BLaER1 treated with 17β-estradiol and CSF1 and Interleukin-3, amounts not matched to agents 10 nM and 100 nM (cell line): Measurements from ENCODE around the gene CYP17A1.
"Not testable (repeated sequence)": the region's sequence is repeated elsewhere in the genome, so short reads cannot be mapped to it uniquely, and the experiment has no call there.

Experiments used
- H3K27ac ChIP-seq, 11 experiments: shearing (Covaris generic); formaldehyde crosslinking; 2 replicates each; pipeline ENCODE4 v1.8.1; 2022
- H3K27me3 ChIP-seq, 11 experiments: shearing (Covaris generic); formaldehyde crosslinking; 2 replicates each; pipeline ENCODE4 v1.8.1; 2022
- H3K36me3 ChIP-seq, 11 experiments: shearing (Covaris generic); formaldehyde crosslinking; 2 replicates each; pipeline ENCODE4 v1.8.1; 2022
- H3K4me1 ChIP-seq, 10 experiments: shearing (Covaris generic); formaldehyde crosslinking; 2 replicates each; pipeline ENCODE4 v1.8.1; 2022
- H3K4me2 ChIP-seq, 11 experiments: shearing (Covaris generic); formaldehyde crosslinking; 2 replicates each; pipeline ENCODE4 v1.8.1; 2022
- H3K4me3 ChIP-seq, 10 experiments: shearing (Covaris generic); formaldehyde crosslinking; 2 replicates each; pipeline ENCODE4 v1.8.1; 2022
- H3K9ac ChIP-seq, 11 experiments: shearing (Covaris generic); formaldehyde crosslinking; 2 replicates each; pipeline ENCODE4 v1.8.1; 2022
- H3K9me3 ChIP-seq, 11 experiments: shearing (Covaris generic); formaldehyde crosslinking; replicated peaks in 1 of 11; 2 replicates each; pipeline ENCODE4 v1.8.1; 2022
- H4K20me1 ChIP-seq, 11 experiments: shearing (Covaris generic); formaldehyde crosslinking; 2 replicates each; pipeline ENCODE4 v1.8.1; 2022
- Cebpa-rat ChIP-seq, 11 experiments: shearing (Covaris generic); IDR thresholded peaks; 2 replicates each; pipeline ENCODE4 v1.8.1; 2022

Gene CYP17A1

DNA sequence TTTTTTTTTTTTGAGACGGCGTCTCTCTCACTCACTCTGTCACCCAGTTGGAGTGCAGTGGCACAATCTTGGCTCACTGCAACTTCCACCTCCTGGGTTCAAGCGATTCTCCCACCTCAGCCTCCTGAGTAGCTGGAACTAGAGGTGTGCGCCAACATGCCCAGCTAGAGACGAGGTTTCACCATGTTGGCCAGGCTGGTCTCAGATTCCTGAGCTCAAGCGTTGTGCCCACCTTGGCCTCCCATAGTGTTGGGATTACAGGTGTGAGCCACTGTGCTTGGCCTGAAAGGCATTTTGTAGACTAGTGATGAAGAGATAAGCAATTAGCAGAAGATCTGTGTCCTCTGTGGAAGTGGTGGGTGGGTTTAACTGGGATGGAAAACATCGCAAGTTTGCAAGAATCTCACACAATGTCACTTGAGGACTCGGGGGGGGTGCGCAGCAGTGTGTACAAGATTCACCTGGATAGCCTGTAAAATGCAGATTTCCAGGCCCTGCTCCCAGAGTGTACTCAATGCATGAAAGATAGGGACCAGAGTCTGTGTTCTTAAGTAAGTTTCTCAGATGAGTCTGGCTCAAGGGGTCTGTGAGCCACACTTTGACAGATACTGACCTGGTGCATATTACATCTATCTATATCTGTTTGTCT, 10.9 kb downstream of the CYP17A1 start:
- no peak overlapping the region for H3K4me3 ChIP-seq
- peaks cover 0 to 17% (median 11%) of the 10 kb centered on the region in 11 experiments; a peak in 18 of 22 replicates for H3K9me3 ChIP-seq
- no peak overlapping the region for H3K27ac ChIP-seq
- H3K9ac ChIP-seq: no peak overlapping the region
- H3K27me3 ChIP-seq: no peaks in the 10 kb centered on the region
- no peak for TF ChIP-seq Cebpa-rat (IDR thresholded peaks at IDR 0.05)
- H4K20me1 ChIP-seq: no peaks in the 10 kb centered on the region
- 0 out of 22 replicates have a peak, but pooled peaks cover 0 to 5% (median 0%) of the 10 kb centered on the region in 11 experiments for H3K36me3 ChIP-seq
- no peak overlapping the region; a peak in 1 of 22 replicates for H3K4me2 ChIP-seq
- peaks cover 0 to 29% (median 6%) of the 10 kb centered on the region in 10 experiments; a peak in 8 of 20 replicates for H3K4me1 ChIP-seq

- Histone ChIP-seq H3K9ac (no peak overlapping the region), H3K4me1 (peaks cover under 1 to 41% (median 6%) of the 10 kb centered on the region in 10 experiments; a peak in 13 of 20 replicates), H4K20me1 (no peaks in the 10 kb centered on the region), H3K36me3 (0 out of 22 replicates have a peak, but pooled peaks cover 0 to 5% (median 0%) of the 10 kb centered on the region in 11 experiments), H3K4me3 (no peak overlapping the region), H3K27me3 (no peaks in the 10 kb centered on the region), H3K27ac (no peak overlapping the region), H3K4me2 (no peak overlapping the region), H3K9me3 (peaks cover 0 to 17% (median 11%) of the 10 kb centered on the region in 11 experiments; a peak in 18 of 22 replicates)
- TF ChIP-seq Cebpa-rat (IDR thresholded peaks at IDR 0.05): no peak
These were observed 12.5 kb downstream of the CYP17A1 start for GRCh38 chr10:102824664-102825063.

GRCh38 chr10:102822222-102822621, 15.0 kb downstream of the CYP17A1 start:
- Histone ChIP-seq H3K36me3 (0 out of 22 replicates have a peak, but pooled peaks cover 0 to 5% (median 0%) of the 10 kb centered on the region in 11 experiments), H3K4me3 (no peak overlapping the region), H3K9ac (no peak overlapping the region), H3K27ac (no peak overlapping the region), H3K4me2 (0 out of 22 replicates have a peak overlapping the region, but pooled peaks of 1 of the 11 experiments have one; percentile 92), H3K4me1 (peaks cover 18 to 60% (median 25%) of the 10 kb centered on the region in 10 experiments; a peak in 19 of 20 replicates), H3K9me3 (peaks cover 0 to 17% (median 11%) of the 10 kb centered on the region in 11 experiments; a peak in 18 of 22 replicates), H3K27me3 (no peaks in the 10 kb centered on the region), H4K20me1 (no peaks in the 10 kb centered on the region)
- TF ChIP-seq Cebpa-rat (IDR thresholded peaks at IDR 0.05): no peak

DNA sequence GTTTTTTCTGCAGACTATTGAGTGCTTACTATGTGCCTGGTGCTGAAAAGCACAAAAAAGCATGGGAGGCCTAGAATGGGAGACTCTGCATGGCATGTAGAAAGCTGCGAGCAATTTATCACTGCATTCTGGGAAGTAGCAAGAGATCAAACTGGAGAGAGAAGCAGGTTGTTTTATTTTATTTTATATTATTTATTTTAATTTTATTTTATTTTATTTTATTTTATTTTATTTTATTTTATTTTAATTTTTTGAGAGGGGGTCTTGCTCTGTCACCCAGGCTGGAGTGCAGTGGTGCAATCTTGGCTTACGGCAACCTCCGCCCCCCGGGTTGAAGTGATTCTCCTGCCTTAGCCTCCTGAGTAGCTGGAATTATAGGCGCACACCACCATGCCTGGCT, 17.2 kb downstream of the CYP17A1 start:
- not testable (repeated sequence) for H4K20me1 ChIP-seq
- Histone ChIP-seq H3K27ac (peak overlapping the region in 3 of 11 experiments; percentile 90 to 98 (median 95); a peak in 3 of 22 replicates), H3K9me3 (peaks cover 0 to 10% (median 8%) of the 10 kb centered on the region in 11 experiments; a peak in 18 of 22 replicates)

DNA sequence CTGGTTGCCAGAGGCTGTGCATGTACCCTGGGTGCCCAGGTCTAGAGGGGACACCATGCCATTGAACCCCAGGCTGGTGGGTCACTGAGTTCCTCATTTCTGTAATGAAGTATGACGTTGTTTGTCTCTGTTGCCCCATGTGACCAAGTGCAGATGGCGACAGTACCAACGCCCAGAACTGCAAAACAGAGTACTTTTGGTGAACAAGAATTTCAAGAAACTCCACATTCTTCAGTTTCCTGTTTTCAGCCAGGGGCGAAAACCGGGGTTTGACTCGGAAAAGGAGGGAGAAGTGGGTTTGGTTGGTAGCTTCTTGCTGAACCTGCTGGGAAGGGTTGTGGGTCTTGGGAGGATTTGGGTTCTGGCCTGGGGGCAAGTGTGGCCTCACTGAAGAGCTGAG, 18.2 kb downstream of the CYP17A1 start:
- Histone ChIP-seq H3K9me3 (peaks cover 0 to under 1% (median 0%) of the 10 kb centered on the region in 11 experiments; a peak in 1 of 22 replicates), H3K9ac (peak overlapping the region in 3 of 11 experiments; percentile 40 to 91 (median 84); a peak in 5 of 22 replicates)

More for the DNA sequence above, 17.2 kb downstream of the CYP17A1 start:
- Histone ChIP-seq H3K4me2 (peak overlapping the region in 2 of 11 experiments; percentile 85 to 92; a peak in 4 of 22 replicates), H3K9ac (peak overlapping the region in 2 of 11 experiments; percentile 84 to 91; a peak in 2 of 22 replicates), H3K4me1 (peaks cover 34 to 81% (median 40%) of the 10 kb centered on the region in 10 experiments)
- not testable (repeated sequence) for H3K27me3 ChIP-seq, H3K4me3 ChIP-seq, H3K36me3 ChIP-seq

GRCh38 chr10:102817175-102817574, 20.0 kb downstream of the CYP17A1 start:
- peak overlapping the region in 7 of 11 experiments; percentile 84 to 95 (median 88); a peak in 9 of 22 replicates for H3K4me2 ChIP-seq
- no peaks in the 10 kb centered on the region for H3K27me3 ChIP-seq
- peak overlapping the region in 4 of 11 experiments; percentile 84 to 98 (median 92); a peak in 8 of 22 replicates for H3K27ac ChIP-seq
- H4K20me1 ChIP-seq: no peaks in the 10 kb centered on the region
- H3K4me1 ChIP-seq: peaks cover 63 to 98% (median 68%) of the 10 kb centered on the region in 10 experiments
- TF ChIP-seq Cebpa-rat (IDR thresholded peaks at IDR 0.05): no peak
- H3K4me3 ChIP-seq: no peak overlapping the region
- H3K9me3 ChIP-seq: no peaks in the 10 kb centered on the region
- peak overlapping the region in 3 of 11 experiments; percentile 78 to 91 (median 84); a peak in 6 of 22 replicates for H3K9ac ChIP-seq
- peaks cover 5 to 30% (median 13%) of the 10 kb centered on the region in 11 experiments; a peak in 15 of 22 replicates for H3K36me3 ChIP-seq

More for the DNA sequence above, 18.2 kb downstream of the CYP17A1 start:
- Histone ChIP-seq H3K4me2 (peak overlapping the region; percentile 13 to 93 (median 31); a peak in 20 of 22 replicates), H3K27ac (peak overlapping the region in 6 of 11 experiments; percentile 1 to 98 (median 77); a peak in 11 of 22 replicates), H4K20me1 (no peaks in the 10 kb centered on the region), H3K36me3 (peaks cover 0 to 13% (median 0%) of the 10 kb centered on the region in 11 experiments; a peak in 6 of 22 replicates), H3K27me3 (no peaks in the 10 kb centered on the region), H3K4me1 (peaks cover 44 to 90% (median 50%) of the 10 kb centered on the region in 10 experiments), H3K4me3 (no peak overlapping the region)
- TF ChIP-seq Cebpa-rat (IDR thresholded peaks at IDR 0.05): no peak

DNA sequence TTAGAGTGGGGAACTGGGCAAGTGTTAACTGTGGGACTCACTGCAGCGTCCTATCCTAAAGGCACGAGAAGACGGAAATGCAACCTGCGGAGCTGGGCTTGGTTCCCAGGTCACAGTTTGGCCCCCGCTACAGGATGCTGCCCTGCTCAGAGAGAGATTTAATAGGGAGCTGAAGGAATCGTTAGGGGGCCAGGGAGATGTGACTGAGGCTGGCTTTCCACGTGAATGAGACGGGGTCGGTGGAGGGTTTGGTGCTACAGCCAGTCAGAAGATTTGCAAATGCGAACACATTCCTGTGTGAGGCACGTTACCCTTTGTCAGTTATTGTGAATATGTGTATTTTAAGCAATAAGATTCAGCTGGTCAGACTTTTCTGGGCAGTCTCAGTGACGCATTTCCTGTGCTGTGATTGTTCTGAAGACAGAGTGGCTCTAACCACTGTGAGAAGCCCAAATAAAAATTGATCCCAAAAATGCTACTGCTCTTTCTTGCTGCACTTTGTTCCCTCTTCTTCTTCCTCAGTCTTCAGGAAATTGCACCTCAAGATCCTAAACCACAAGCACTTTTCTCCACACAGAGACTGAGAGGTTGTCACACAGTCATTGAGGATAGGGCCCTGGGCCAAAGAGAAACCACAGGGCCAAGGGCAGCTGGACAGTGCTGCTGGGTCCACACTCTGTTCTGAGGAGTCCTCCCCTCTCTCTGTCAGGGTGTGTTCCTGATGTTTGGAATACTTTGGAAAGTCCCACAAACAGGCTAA, 21.2 kb downstream of the CYP17A1 start:
- Histone ChIP-seq H3K4me3 (peak overlapping the region in 7 of 10 experiments; percentile 3 to 58 (median 11); a peak in 5 of 20 replicates), H3K36me3 (peaks cover 11 to 42% (median 24%) of the 10 kb centered on the region in 11 experiments; a peak in 20 of 22 replicates), H3K9me3 (no peaks in the 10 kb centered on the region), H3K4me1 (peaks cover 75 to 100% (median 80%) of the 10 kb centered on the region in 10 experiments), H3K27me3 (no peaks in the 10 kb centered on the region), H4K20me1 (no peaks in the 10 kb centered on the region), H3K9ac (peak overlapping the region; percentile 30 to 91 (median 67); a peak in 21 of 22 replicates), H3K4me2 (peak overlapping the region; percentile 84 to 95 (median 92)), H3K27ac (peak overlapping the region; percentile 68 to 98 (median 78))
- TF ChIP-seq Cebpa-rat (IDR thresholded peaks at IDR 0.05): no peak

- TF ChIP-seq Cebpa-rat (IDR thresholded peaks at IDR 0.05): no peak
- peak overlapping the region in 7 of 10 experiments; percentile 1 to 58 (median 19); a peak in 4 of 20 replicates for H3K4me3 ChIP-seq
- H3K9me3 ChIP-seq: no peaks in the 10 kb centered on the region
- H3K4me1 ChIP-seq: peaks cover 77 to 94% (median 82%) of the 10 kb centered on the region in 10 experiments
- peak overlapping the region; percentile 30 to 91 (median 67); a peak in 21 of 22 replicates for H3K9ac ChIP-seq
- no peaks in the 10 kb centered on the region for H3K27me3 ChIP-seq
- H3K27ac ChIP-seq: peak overlapping the region; percentile 68 to 98 (median 78)
- peaks cover 12 to 45% (median 27%) of the 10 kb centered on the region in 11 experiments; a peak in 21 of 22 replicates for H3K36me3 ChIP-seq
- H3K4me2 ChIP-seq: peak overlapping the region; percentile 84 to 95 (median 92)
- H4K20me1 ChIP-seq: no peaks in the 10 kb centered on the region
These were observed 22.1 kb downstream of the CYP17A1 start for GRCh38 chr10:102814873-102815661.
